PC-3 (cell line): ENCODE results near the gene PTPN21.

ENCODE experiments used
- EZH2 ChIP-seq: fragments of 300-600 bp; sonication (generic); IDR thresholded peaks from one replicate; pipeline ENCODE4 v1.6.1; 2017; ENCODE audit warnings: antibody characterized with exemption, mild to moderate bottlenecking, low read length; ENCODE audit not compliant: unreplicated experiment
- EZH2phosphoT487 ChIP-seq: fragments of 300-600 bp; sonication (generic); IDR thresholded peaks from 2 replicates; pipeline ENCODE4 v1.6.1; 2018; ENCODE audit warnings: mild to moderate bottlenecking, antibody characterized with exemption, low read length, borderline replicate concordance
- TF ChIP-seq, protein P1 (sequence below): fragments of 300-600 bp; sonication (generic); conservative IDR thresholded peaks from 2 replicates; pipeline ENCODE4 v1.5.1; 2017; ENCODE audit warnings: antibody characterized with exemption, low read depth, mild to moderate bottlenecking, low read length

DNA sequence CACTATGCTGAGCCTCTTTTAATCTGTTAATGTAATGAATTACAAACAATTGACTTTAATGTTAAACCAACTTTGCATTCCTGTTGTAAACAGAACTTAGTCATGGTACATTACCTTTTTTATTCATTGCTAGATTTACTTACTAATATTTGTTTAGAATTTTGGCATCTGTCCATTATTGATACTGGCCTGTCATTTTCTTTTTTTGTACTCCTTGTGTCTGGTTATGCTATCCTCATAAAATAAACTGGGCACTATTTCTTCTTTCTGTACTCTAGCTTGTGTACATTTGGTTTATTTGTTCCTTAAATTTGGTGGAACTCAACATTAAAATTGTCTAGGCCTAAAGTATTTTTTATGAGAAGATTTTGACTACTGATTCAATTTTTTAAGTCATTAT is 137.2 kb downstream of the PTPN21 start:
- TF ChIP-seq, protein P1, sequence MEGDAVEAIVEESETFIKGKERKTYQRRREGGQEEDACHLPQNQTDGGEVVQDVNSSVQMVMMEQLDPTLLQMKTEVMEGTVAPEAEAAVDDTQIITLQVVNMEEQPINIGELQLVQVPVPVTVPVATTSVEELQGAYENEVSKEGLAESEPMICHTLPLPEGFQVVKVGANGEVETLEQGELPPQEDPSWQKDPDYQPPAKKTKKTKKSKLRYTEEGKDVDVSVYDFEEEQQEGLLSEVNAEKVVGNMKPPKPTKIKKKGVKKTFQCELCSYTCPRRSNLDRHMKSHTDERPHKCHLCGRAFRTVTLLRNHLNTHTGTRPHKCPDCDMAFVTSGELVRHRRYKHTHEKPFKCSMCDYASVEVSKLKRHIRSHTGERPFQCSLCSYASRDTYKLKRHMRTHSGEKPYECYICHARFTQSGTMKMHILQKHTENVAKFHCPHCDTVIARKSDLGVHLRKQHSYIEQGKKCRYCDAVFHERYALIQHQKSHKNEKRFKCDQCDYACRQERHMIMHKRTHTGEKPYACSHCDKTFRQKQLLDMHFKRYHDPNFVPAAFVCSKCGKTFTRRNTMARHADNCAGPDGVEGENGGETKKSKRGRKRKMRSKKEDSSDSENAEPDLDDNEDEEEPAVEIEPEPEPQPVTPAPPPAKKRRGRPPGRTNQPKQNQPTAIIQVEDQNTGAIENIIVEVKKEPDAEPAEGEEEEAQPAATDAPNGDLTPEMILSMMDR: no peak
- no peak for TF ChIP-seq EZH2
- no peak for TF ChIP-seq EZH2phosphoT487
